Activated CD8-positive, alpha-beta memory T cell treated with anti-CD3 and anti-CD28 coated beads, Interleukin-2, amount 10 ng/mL, durations not matched to agents 7 days and 5 days (primary cell): Measurements from ENCODE around the gene C2CD4C. TPM values are rescaled to one million over a fixed set of nuclear protein-coding genes. Genes with fewer than 3 reads are reported as not detected.

Experiments used
- ATAC-seq: fragments of 150-1000 bp; cut with Tn5 transposase; one replicate; pipeline ENCODE4 v1.10.0; 2021; ENCODE audit warnings: moderate library complexity
- CTCF ChIA-PET: fragments of 350-600 bp; sonication (Branson Sonifier 250); formaldehyde crosslinking; loops from one replicate; lab custom pipeline; 2021; ENCODE audit warnings: antibody characterized with exemption; lab: Charles Lee
- DNase-seq: peaks from one replicate; pipeline ENCODE4 v3.0.0-alpha.2; 2020
- H3K27ac Mint-ChIP-seq: one replicate; pipeline ENCODE4 v1.8.0; 2021; ENCODE audit warnings: mild to moderate bottlenecking, mixed read lengths
- H3K27me3 Mint-ChIP-seq: one replicate; pipeline ENCODE4 v1.8.0; 2021; ENCODE audit warnings: mixed read lengths
- H3K36me3 Mint-ChIP-seq: one replicate; pipeline ENCODE4 v1.8.0; 2021; ENCODE audit warnings: mild to moderate bottlenecking, mixed read lengths
- H3K4me1 Mint-ChIP-seq: one replicate; pipeline ENCODE4 v1.8.0; 2021; ENCODE audit warnings: mixed read lengths
- H3K4me3 Mint-ChIP-seq: one replicate; pipeline ENCODE4 v1.8.0; 2021; ENCODE audit warnings: mild to moderate bottlenecking, moderate library complexity, mixed read lengths
- H3K9me3 Mint-ChIP-seq: one replicate; pipeline ENCODE4 v1.8.0; 2022; ENCODE audit warnings: low read depth, mixed read lengths
- total RNA-seq, 2 experiments: library from RNA; stranded (reverse); gene quantifications; one replicate each; pipeline ENCODE4 v1.2.3, GENCODE V29; 2021

The C2CD4C gene
- total RNA-seq, 2 experiments from 2014 or later, result not detected

DNA sequence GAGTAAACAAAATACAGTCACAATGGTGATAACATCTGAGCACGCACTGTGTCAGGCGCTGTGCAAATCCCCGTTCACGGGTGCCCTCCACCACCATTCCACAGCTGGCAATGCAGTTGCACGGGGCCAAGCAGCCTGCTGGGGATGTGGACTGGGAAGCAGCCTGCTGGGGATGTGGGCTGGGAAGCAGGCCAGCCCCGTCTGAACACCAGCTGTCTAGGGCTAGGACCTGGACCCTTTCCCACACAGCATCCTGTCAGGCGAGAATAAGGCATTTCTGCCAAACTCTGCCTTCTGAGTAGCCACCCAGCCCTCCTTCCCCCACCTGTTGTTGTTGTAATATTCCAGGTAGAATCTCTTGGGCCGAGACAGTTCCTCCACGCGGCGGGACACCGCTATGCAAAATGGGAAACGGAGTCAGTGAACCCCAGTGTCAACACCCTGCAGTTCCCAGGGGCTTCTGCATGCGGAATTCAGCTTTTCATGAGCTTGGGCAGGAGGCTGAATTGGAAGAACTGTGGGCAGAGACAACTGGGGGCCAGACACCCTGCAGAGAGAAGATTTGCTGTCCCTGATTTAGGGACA is 36.5 kb downstream of the C2CD4C start:
- Mint-ChIP-seq H3K36me3 (no peaks in the 10 kb centered on the region), H3K9me3 (no peaks in the 10 kb centered on the region), H3K4me1 (no peaks in the 10 kb centered on the region), H3K27me3 (peaks cover 1% of the 10 kb centered on the region), H3K4me3 (no peak overlapping the region), H3K27ac (no peak overlapping the region)
- CTCF ChIA-PET, result no interaction called here
- ATAC-seq (no peak), DNase-seq (no peak)

DNA sequence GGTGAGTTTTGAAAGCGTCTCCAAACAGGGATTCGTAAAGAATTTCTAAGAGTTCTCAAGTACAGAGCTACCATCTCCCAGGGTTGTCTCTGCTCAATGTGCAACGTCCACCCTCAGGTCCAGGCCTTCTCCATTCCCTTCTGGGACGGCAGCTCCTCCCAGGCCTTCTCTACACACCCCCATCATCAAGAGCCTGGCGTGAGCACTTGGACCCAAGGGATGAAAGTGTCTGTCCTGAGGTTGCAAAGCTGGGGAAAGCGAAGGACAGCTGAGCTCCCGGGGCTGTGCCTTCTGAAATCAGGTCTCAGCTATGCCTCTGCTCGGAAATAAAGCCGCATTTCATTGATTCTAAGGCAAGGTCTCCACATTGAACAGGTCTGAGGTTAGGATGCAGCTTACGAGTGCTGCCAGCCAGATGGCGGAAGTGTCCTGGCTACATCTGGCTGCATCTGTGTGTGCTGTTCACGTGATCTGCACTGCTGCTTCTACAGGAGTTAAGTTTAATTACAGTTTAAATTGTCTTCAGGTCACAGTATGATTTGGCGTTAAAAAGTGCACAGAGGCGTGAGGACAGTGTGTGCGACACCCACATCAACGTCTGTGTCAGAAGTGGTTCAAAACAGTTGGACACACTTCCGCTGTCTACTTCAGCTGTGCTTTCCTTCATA is 37.3 kb downstream of the C2CD4C start:
- no peaks in the 10 kb centered on the region for H3K9me3 Mint-ChIP-seq
- ATAC-seq (no peak), DNase-seq (no peak)
- H3K4me3 Mint-ChIP-seq, result no peak overlapping the region
- CTCF ChIA-PET, result interaction anchor here (1.1 to 1.3 kb wide), 2 partner anchors 135 to 139 kb away, joined by 4 to 5 read pairs; partner anchors contain the start of gene TPGS1
- H3K27me3 Mint-ChIP-seq, result peaks cover 2% of the 10 kb centered on the region
- H3K36me3 Mint-ChIP-seq, result no peaks in the 10 kb centered on the region
- H3K4me1 Mint-ChIP-seq, result no peaks in the 10 kb centered on the region
- H3K27ac Mint-ChIP-seq, result no peak overlapping the region

DNA sequence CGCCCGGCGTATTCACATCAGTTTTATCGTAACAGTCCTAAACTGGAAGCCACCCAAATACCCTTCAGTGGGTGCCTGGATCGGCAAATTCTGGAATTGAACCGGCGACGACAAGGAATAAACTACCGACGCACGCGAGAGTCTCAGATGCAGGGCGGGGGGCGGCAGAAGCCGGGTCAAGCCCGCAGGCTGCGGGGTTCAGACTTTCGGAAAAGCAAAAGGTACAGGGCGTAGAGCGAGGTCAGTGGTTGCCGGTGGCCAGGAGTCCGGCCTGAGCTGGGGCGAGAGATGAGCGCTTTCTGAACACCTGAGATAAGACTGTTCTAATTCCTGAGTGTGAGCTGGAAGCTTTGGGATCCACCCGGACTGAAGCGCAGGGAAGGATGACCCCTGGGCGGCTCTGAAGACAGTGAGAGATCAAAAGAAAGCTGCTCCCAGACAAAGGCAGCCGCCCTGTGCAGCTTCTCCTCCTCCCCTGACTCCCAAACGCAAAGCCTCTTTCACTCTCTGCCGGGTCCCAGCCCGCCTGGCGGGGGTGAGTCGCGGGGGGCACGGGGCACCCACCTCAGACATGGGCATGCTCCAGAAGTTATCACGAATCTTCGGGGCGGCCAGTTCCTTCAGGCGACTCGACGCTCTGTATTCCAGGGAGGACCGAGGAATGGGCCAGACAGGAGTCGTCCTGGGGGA is 38.2 kb downstream of the C2CD4C start:
- no peaks in the 10 kb centered on the region for H3K36me3 Mint-ChIP-seq
- peaks cover 2% of the 10 kb centered on the region for H3K27me3 Mint-ChIP-seq
- H3K27ac Mint-ChIP-seq, result no peak overlapping the region
- CTCF ChIA-PET, result interaction anchor here (1.1 to 1.3 kb wide), 2 partner anchors 136 to 140 kb away, joined by 4 to 5 read pairs; partner anchors contain the start of gene TPGS1
- H3K4me3 Mint-ChIP-seq, result no peak overlapping the region
- H3K4me1 Mint-ChIP-seq, result no peaks in the 10 kb centered on the region
- ATAC-seq (no peak), DNase-seq (no peak)
- H3K9me3 Mint-ChIP-seq, result no peaks in the 10 kb centered on the region

DNA sequence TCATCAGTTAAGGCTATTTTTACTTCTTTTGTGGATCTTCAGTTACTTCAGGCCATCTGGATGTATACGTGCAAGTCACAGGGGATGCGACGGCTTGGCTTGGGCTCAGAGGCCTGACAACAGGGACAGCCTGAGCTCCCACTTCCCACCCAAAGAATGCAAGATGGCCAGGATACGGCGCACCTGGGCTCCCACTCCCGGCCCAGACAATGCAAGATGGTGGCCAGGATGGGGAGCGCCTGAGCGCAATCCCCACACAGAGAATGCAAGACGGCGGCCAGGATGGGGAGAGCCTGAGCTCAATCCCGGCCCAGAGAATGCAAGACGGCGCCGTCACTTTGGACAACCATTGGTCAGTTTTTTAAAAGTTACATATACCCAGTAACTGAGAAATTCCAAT is 39.1 kb downstream of the C2CD4C start:
- no peak for DNase-seq
- CTCF ChIA-PET, result no interaction called here
- Mint-ChIP-seq H3K4me3 (no peak overlapping the region), H3K27me3 (peaks cover 2% of the 10 kb centered on the region), H3K36me3 (no peaks in the 10 kb centered on the region), H3K4me1 (no peaks in the 10 kb centered on the region), H3K27ac (no peak overlapping the region), H3K9me3 (no peaks in the 10 kb centered on the region)
- ATAC-seq, result no peak

DNA sequence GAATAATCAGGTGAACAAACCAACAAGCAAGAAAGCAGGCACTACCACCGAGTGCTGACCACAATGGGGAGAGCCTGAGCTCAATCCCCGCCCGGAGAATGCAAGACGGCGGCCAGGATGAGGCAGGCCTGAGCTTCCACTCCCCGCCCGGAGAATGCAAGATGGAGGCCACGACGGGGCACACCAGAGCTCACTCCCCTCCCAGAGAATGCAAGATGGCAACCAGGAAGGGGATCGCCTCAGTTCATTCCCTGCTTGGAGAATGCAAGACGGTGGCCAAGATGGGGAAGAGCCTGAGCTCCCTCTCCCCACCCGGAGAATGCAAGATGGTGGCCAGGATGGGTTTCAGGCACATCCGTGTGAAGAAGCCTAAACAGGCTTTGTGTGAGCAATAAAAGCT is 39.7 kb downstream of the C2CD4C start:
- no peak overlapping the region for H3K27ac Mint-ChIP-seq
- peaks cover 2% of the 10 kb centered on the region for H3K27me3 Mint-ChIP-seq
- no peaks in the 10 kb centered on the region for H3K9me3 Mint-ChIP-seq
- H3K36me3 Mint-ChIP-seq, result no peaks in the 10 kb centered on the region
- DNase-seq, result no peak
- no peak overlapping the region for H3K4me3 Mint-ChIP-seq
- no peaks in the 10 kb centered on the region for H3K4me1 Mint-ChIP-seq
- CTCF ChIA-PET, result no interaction called here
- ATAC-seq, result no peak

DNA sequence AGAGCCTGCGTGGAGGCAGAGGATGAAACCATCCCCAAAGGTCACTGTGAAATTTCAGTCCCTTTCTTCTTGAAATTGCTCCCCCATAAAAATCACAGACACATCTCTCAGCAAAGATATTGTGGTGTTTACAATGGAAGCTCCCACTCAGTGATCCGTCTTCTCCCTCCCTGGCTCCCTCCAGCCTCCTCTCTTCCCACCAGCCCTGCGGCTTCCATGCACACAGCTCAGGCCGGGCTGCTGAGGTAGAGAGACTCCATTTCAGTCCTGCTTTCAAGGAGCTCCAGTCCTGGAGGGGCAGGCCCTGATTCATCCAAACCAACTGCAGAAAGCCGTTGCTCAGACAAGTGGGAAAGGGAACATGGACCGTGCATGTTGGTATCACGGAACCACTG is 40.3 kb downstream of the C2CD4C start:
- CTCF ChIA-PET, result no interaction called here
- peaks cover 2% of the 10 kb centered on the region for H3K27me3 Mint-ChIP-seq
- H3K27ac Mint-ChIP-seq, result no peak overlapping the region

DNA sequence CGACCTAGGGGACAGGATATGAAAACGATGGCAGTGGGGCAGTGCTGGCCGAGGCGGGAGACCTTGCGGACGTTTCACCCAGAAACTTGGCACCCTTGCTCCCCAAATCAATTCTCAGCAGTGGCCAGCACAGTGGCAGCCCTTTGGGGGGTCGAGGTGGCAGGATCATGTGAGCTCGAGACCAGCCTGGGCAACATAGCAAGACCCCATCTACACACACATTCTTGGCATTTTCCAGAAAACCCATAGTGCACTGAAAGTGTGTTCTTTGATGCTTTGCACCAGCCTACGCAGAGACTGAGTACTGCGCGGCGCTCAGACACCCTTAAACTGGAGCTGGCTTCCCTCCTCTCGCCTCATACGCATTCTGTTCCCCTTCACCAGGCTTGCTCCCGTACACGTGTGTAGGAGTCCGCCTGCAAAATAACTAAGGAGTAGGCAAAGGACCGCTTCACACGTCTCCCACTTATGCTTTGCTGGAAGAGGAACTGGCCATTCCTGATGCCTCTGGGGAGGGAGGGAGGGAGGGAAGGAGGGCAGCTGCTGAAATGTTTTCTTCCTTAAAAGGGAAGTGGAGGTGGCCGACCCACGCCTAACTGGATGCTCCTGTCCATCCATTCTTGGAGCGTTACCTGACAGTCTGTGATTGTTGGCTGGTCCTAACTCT is 40.9 kb downstream of the C2CD4C start:
- Mint-ChIP-seq H3K27ac (no peak overlapping the region), H3K9me3 (no peaks in the 10 kb centered on the region), H3K4me3 (no peak overlapping the region), H3K36me3 (no peaks in the 10 kb centered on the region), H3K4me1 (no peaks in the 10 kb centered on the region), H3K27me3 (peaks cover 2% of the 10 kb centered on the region)
- ATAC-seq (no peak), DNase-seq (no peak)
- CTCF ChIA-PET, result no interaction called here

More for the DNA sequence above, 40.3 kb downstream of the C2CD4C start:
- no peaks in the 10 kb centered on the region for H3K9me3 Mint-ChIP-seq
- no peaks in the 10 kb centered on the region for H3K36me3 Mint-ChIP-seq
- no peaks in the 10 kb centered on the region for H3K4me1 Mint-ChIP-seq
- DNase-seq (no peak), ATAC-seq (no peak)
- H3K4me3 Mint-ChIP-seq, result no peak overlapping the region

DNA sequence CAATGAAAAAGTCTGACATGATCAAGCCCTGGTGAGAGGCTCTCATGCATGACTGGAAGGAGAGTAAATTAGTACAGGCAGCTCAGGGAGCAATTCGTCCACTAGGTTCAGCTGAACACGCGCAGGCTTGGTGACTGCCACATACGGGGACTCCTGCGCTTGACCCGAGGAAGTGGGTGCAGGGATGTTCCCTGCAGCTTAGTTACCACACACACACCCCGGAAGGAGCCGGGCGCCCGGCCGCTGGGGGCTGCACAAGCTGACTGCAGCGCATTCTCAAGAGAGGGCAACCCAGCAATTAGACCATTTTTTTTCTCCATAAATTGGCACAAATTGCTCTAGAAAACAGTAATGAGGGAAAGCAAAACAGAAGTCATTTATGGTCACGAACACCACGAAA is 41.4 kb downstream of the C2CD4C start:
- no peak for DNase-seq
- no peak for ATAC-seq
- Mint-ChIP-seq H3K27me3 (peaks cover 2% of the 10 kb centered on the region), H3K4me3 (no peak overlapping the region), H3K4me1 (no peaks in the 10 kb centered on the region), H3K27ac (no peak overlapping the region), H3K9me3 (no peaks in the 10 kb centered on the region), H3K36me3 (no peaks in the 10 kb centered on the region)
- CTCF ChIA-PET, result no interaction called here

DNA sequence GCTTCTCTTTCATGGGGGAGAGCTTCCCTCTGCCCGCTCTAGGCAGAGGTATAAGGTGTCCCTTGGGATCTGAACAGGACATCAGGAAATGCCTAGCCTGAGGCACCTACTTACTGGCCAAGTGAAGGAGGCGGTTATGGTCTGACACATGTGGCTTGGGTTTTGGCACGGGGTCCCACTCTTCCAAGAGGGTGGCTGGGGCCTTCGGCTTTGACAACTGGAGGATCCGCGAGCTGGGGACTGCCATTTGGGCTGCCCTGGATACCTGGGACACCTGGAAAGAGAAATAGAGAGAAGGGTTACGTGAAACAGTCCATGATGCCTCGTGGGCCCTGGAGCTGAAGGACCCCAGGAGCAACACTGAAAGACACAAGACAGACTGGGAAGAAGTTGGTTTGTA is 42.0 kb downstream of the C2CD4C start:
- CTCF ChIA-PET, result no interaction called here
- ATAC-seq (no peak), DNase-seq (no peak)
- no peaks in the 10 kb centered on the region for H3K4me1 Mint-ChIP-seq
- no peak overlapping the region for H3K4me3 Mint-ChIP-seq
- H3K36me3 Mint-ChIP-seq, result no peaks in the 10 kb centered on the region
- peaks cover 2% of the 10 kb centered on the region for H3K27me3 Mint-ChIP-seq
- no peak overlapping the region for H3K27ac Mint-ChIP-seq
- H3K9me3 Mint-ChIP-seq, result no peaks in the 10 kb centered on the region

DNA sequence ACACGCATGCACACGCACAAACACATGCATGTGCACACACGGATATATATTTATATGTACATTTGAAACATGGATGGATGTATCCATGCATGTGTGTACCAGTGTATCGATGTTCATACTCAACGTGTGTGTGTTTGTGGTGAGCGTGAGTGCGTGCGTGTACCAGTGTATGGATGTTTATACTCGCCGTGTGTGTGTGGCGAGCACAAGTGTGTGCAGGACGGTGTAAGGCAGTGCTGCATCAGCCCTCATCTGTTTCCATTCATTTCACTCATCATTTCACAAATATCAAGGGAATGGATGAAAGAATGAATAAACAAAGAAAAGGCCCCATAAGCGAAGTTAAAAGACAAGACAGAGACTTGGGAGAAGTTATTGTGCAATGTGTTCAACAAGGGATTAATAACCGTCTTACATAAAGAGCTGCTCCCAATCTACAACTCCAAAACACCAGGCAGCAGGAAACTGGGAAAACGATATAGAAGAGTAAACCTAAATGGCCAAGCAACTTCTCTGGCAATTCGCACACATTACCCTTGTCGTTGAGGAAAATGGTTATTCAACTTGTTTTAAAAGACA is 42.7 kb downstream of the C2CD4C start:
- DNase-seq (no peak), ATAC-seq (no peak)
- no peaks in the 10 kb centered on the region for H3K36me3 Mint-ChIP-seq
- H3K4me3 Mint-ChIP-seq, result no peak overlapping the region
- peaks cover 2% of the 10 kb centered on the region for H3K27me3 Mint-ChIP-seq
- no peak overlapping the region for H3K27ac Mint-ChIP-seq
- H3K9me3 Mint-ChIP-seq, result no peaks in the 10 kb centered on the region
- H3K4me1 Mint-ChIP-seq, result no peaks in the 10 kb centered on the region
- CTCF ChIA-PET, result no interaction called here

DNA sequence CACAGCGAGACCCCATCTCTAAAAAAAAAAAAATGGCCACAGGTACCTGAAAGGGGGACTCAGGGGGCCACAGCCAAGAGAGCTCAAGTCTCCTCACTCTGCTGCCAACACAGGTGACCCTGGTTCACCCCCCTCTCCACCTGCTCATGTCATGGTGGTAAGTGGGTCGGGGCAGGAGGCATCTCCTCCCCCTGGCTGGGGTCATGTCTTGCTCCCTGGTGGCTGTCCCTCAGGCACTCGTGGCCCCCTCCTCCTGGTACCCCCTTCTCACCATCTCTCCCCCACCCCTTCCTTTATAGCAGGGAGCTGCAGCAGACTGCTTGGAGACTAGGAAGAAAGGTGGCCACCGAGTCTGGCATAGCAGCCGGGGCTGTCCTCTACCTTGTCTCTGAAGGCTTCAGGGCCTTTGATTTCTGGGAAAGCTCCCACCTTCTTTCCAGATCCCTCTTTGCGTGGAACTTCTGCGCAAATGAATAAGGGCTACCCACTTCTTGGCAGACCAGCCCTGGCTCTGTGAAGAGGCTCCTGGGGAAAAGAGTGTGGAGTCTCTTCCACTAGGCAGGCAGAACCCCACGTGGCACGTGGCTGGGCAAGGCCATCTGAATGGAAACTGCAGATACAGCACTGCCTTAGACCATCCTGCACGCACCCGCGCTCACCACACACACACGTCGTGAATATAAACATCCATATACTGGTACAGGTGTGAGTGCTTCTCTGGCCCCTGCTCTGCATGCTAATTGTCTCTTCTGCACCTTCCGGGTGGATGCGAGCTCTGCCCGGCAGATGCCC is 44.3 kb downstream of the C2CD4C start:
- H3K9me3 Mint-ChIP-seq, result no peaks in the 10 kb centered on the region

DNA sequence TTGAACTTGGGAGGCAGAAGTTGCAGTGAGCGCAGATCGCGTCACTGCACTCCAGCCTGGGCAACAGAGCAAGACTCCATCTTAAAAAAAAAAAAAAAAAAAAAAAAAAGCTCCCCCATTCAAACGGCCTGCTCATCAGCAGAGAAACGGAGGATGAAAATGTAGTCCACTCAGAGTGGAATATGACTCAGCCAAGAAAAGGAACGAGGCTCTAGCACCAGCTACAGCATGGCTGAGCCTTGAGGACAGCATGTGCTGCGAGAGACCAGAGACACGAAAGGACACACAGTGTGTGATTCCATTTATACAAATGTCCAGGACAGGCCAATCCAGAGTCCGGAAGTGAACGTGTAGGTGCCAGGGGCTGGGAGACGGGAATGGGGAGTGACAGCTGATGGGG is 46.3 kb downstream of the C2CD4C start:
- DNase-seq (no peak), ATAC-seq (no peak)
- H3K9me3 Mint-ChIP-seq, result no peaks in the 10 kb centered on the region
- H3K27me3 Mint-ChIP-seq, result peaks cover 2% of the 10 kb centered on the region
- CTCF ChIA-PET, result no interaction called here
- no peaks in the 10 kb centered on the region for H3K4me1 Mint-ChIP-seq
- no peak overlapping the region for H3K27ac Mint-ChIP-seq
- H3K4me3 Mint-ChIP-seq, result no peak overlapping the region
- H3K36me3 Mint-ChIP-seq, result no peaks in the 10 kb centered on the region

More for the DNA sequence above, 44.3 kb downstream of the C2CD4C start:
- DNase-seq, result no peak
- no peaks in the 10 kb centered on the region for H3K36me3 Mint-ChIP-seq
- H3K27me3 Mint-ChIP-seq, result peaks cover 2% of the 10 kb centered on the region
- CTCF ChIA-PET, result no interaction called here
- H3K27ac Mint-ChIP-seq, result no peak overlapping the region
- no peak overlapping the region for H3K4me3 Mint-ChIP-seq
- ATAC-seq, result no peak
- H3K4me1 Mint-ChIP-seq, result no peaks in the 10 kb centered on the region

DNA sequence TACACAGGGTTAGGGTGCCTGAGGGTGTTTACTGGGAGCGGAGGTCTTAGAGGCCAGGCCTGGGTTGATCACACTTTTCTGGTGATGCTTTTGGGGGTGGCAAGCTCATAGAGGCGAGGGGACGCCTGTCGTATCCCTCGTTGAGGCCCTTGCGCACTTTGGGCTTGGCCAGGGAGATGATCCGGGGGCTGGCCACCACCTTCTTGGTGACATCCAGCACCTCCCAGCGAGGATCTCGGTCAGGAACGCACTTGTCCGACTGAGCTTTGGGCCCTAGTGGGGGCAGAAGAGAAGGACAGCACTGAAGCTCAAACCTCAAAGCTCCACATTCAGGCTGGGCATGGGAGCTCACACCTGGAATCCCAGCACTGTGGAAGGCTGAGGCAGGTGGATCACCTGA is 46.8 kb downstream of the C2CD4C start:
- Mint-ChIP-seq H3K4me3 (no peak overlapping the region), H3K27ac (no peak overlapping the region), H3K27me3 (no peaks in the 10 kb centered on the region), H3K36me3 (no peaks in the 10 kb centered on the region), H3K4me1 (no peaks in the 10 kb centered on the region), H3K9me3 (peaks cover 3% of the 10 kb centered on the region)
- no peak for ATAC-seq
- CTCF ChIA-PET, result no interaction called here
- DNase-seq, result no peak
